ENCODE measurements around the gene WASHC3.

WASHC3 gene

DNA sequence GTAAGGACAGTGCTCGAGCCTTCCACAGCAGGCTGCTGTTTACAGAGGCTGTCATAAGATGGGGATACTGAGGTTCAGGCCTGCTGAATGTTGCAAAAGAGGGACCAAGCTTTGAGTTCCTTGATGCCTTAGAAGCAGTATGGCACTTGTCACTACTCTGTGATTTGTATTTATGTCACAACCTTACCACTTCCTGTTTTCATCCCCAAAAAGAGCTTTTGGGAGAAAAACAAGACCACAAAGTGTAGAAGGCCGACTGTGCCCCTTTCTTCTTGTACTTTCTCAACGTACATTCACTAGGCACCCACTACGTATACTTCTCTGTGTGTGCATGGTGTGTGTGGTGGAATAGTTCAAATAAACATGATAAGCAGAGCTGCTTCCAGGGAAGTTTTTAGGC, 94.3 kb downstream of the WASHC3 start:
- DNase-seq (ENCODE audit: low spot score), result no peak

DNA sequence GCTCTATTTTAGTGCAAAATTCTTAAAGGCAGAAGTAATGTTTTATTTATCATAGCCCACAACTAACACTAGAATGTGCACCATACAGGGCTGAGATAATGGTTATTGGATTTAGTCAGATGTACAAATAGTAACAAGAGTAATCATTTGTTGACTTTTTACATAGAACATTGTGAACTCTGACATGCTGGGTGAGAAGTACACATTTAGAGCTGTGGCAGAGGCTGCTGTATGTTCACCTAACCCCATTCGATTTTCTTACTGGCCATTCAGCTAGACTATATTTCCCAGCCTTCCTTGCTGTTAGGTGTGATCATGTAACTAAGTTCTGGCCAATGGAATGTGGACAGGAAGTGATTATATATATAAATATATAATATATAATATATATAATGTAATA, 95.3 kb downstream of the WASHC3 start:
- no peak for DNase-seq (ENCODE audit: low spot score)

DNA sequence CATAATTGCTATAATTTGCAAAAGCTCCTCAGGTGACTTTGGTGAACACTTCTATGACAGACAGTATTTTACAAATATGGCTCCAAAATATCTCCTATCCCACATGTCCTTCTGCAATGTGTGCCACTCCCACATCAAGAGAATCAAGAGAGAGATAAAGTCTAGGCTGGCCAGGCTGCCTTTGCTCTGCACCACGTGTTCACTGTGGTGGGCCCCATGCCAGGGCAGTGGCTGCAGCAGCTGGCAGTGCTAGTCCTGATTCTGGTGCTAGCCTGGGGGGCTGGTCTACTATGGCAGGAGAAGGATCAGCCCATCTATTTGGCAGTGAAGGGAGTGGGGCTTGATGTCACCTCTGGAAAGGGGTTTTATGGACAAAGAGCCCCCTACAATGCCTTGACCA, 98.1 kb downstream of the WASHC3 start:
- no peak for DNase-seq (ENCODE audit: low spot score)

All from left forelimb (tissue), 1 donor.